Right lobe of liver (tissue), 4 donors: ENCODE results near the gene PNMA3.

ENCODE experiments used
- POLR2A ChIP-seq: fragments of 450-650 bp; IDR thresholded peaks from one replicate; pipeline ENCODE4 v1.6.1; 2017; ENCODE audit warnings: antibody characterized with exemption, mild to moderate bottlenecking
- TF ChIP-seq, protein P1 (sequence below), 4 donors: fragments of 200-600 bp in 3 of 4; fragments of 450-650 bp in 1 of 4; IDR thresholded peaks; one replicate each; pipeline versions ENCODE4 v1.5.1 to v1.8.0; 2016 to 2022; ENCODE audit warnings: antibody characterized with exemption in 4 of 4, mild to moderate bottlenecking in 2 of 4
- donor health status: DM: no; HTN: no; CAD: no.
- donor health status: DM: no; HTN: no; CAD: no.
- donor health status: DM: no; HTN: yes; CAD: no.

DNA sequence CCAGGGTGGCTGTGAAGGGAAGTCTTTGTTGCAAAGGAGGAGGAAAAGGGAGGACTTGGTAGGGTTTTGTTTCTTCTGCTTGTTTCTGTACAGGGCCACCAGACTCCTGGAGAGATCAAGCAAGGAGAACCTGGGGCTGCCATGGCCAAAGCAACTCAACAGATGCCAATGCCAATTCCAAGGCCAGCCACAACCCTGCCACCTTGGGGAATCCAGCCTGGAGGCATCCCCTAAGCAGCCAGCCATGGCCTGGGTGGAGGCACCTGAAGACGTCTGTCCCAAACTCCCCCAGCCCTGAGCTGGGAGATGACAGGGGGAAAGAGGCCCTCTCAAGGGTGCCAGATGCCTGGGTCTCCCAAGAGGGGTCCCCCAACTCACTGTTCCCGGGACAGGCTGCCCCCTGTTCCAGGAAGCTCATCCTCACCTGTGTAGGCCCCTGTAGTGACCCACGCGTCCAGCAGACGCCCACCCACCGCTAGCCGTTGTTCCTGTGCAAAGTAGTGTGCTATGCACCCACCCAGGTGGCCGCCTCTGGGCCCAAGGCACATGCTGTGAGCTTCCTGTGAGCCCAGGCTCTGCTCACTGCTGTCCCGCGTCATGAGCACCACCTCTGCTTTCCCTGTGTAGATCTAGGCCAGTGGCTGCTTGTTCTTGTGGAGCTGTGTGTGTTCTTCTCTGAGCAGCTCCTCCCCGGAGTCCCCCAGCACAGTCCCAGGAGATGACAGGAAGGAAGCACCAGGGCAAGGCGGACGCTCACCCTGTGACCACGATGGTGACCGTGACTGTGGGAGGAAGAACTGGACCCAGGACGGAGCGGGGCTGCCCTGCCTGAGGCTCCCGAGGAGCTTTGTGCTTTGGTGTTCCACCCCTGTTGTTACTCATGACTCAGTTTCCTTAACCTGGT, 3.2 kb downstream of the PNMA3 start:
- TF ChIP-seq, protein P1, sequence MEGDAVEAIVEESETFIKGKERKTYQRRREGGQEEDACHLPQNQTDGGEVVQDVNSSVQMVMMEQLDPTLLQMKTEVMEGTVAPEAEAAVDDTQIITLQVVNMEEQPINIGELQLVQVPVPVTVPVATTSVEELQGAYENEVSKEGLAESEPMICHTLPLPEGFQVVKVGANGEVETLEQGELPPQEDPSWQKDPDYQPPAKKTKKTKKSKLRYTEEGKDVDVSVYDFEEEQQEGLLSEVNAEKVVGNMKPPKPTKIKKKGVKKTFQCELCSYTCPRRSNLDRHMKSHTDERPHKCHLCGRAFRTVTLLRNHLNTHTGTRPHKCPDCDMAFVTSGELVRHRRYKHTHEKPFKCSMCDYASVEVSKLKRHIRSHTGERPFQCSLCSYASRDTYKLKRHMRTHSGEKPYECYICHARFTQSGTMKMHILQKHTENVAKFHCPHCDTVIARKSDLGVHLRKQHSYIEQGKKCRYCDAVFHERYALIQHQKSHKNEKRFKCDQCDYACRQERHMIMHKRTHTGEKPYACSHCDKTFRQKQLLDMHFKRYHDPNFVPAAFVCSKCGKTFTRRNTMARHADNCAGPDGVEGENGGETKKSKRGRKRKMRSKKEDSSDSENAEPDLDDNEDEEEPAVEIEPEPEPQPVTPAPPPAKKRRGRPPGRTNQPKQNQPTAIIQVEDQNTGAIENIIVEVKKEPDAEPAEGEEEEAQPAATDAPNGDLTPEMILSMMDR (IDR thresholded peaks at IDR 0.05) = no peak
- no peak for TF ChIP-seq POLR2A
